ENCODE data around the gene ATG14.
A peak's percentile ranks its signal among the peaks of the same experiment; 100 is the strongest.
"Not testable (repeated sequence)": the region's sequence is repeated elsewhere in the genome, so short reads cannot be mapped to it uniquely, and the experiment has no call there.

The ATG14 gene

GRCh38 chr14:55433880-55434804 is 22.5 kb upstream of the ATG14 start:
- no peak for DNase-seq

GRCh38 chr14:55432628-55433027 is 21.0 kb upstream of the ATG14 start:
- no peak for DNase-seq

- DNase-seq, result peak; percentile 45
Observed at GRCh38 chr14:55430024-55430690, 18.5 kb upstream of the ATG14 start.

GRCh38 chr14:55427439-55427838 is 15.8 kb upstream of the ATG14 start:
- DNase-seq, result no peak

- no peak for DNase-seq
Observed at GRCh38 chr14:55426891-55427290, 15.3 kb upstream of the ATG14 start.

GRCh38 chr14:55425091-55425490 is 13.5 kb upstream of the ATG14 start:
- no peak for DNase-seq

- DNase-seq, result no peak
Observed at GRCh38 chr14:55423969-55424368, 12.3 kb upstream of the ATG14 start.

GRCh38 chr14:55422338-55422737 is 10.7 kb upstream of the ATG14 start:
- DNase-seq, result not testable (repeated sequence)

GRCh38 chr14:55419663-55420062 is 8.0 kb upstream of the ATG14 start:
- DNase-seq, result no peak

- no peak for DNase-seq
Observed at GRCh38 chr14:55418411-55418810, 6.8 kb upstream of the ATG14 start.

GRCh38 chr14:55417955-55418354 is 6.3 kb upstream of the ATG14 start:
- DNase-seq, result no peak

GRCh38 chr14:55416866-55417265 is 5.2 kb upstream of the ATG14 start:
- DNase-seq, result no peak

- no peak for DNase-seq
Observed at GRCh38 chr14:55414551-55414950, 2.9 kb upstream of the ATG14 start.

- DNase-seq, result no peak
Observed at GRCh38 chr14:55412676-55413075, 1.0 kb upstream of the ATG14 start.

- no peak for DNase-seq
Observed at GRCh38 chr14:55410876-55411275, 754 bp downstream of the ATG14 start.

GRCh38 chr14:55404173-55404854 is 7.3 kb downstream of the ATG14 start:
- DNase-seq, result no peak

- DNase-seq, result no peak
Observed at GRCh38 chr14:55401751-55402150, 9.9 kb downstream of the ATG14 start.

GRCh38 chr14:55399852-55400251 is 11.8 kb downstream of the ATG14 start:
- DNase-seq, result no peak

GRCh38 chr14:55399183-55399582 is 12.4 kb downstream of the ATG14 start:
- DNase-seq, result no peak

GRCh38 chr14:55398679-55399078 is 13.0 kb downstream of the ATG14 start:
- no peak for DNase-seq

GRCh38 chr14:55389330-55389729 is 22.3 kb downstream of the ATG14 start:
- no peak for DNase-seq

- no peak for DNase-seq
Observed at GRCh38 chr14:55388160-55388559, 23.5 kb downstream of the ATG14 start.

GRCh38 chr14:55387121-55387520 is 24.5 kb downstream of the ATG14 start:
- DNase-seq, result no peak
